HFFc6 (cell line): ENCODE results near the gene TRIM71. TPM values are rescaled to one million over a fixed set of nuclear protein-coding genes. Genes with fewer than 3 reads are reported as not detected.
A peak's percentile ranks its signal among the peaks of the same experiment; 100 is the strongest.

Experiments used
- DNase-seq: peaks from one replicate; pipeline ENCODE4 v3.0.0-alpha.2; 2018
- H3K27ac Mint-ChIP-seq: 2 replicates; pipeline ENCODE4 v1.8.0; 2020; ENCODE audit warnings: mild to moderate bottlenecking, mixed read lengths
- H3K27me3 Mint-ChIP-seq: 2 replicates; pipeline ENCODE4 v1.8.0; 2021; ENCODE audit warnings: mild to moderate bottlenecking, moderate library complexity, mixed read lengths; ENCODE audit not compliant: insufficient read depth
- H3K36me3 Mint-ChIP-seq: 2 replicates; pipeline ENCODE4 v1.8.0; 2021; ENCODE audit warnings: low read depth, mixed read lengths
- H3K4me1 Mint-ChIP-seq: 2 replicates; pipeline ENCODE4 v1.8.0; 2020; ENCODE audit warnings: low read depth, mixed read lengths
- H3K4me3 Mint-ChIP-seq: 2 replicates; pipeline ENCODE4 v1.8.0; 2020; ENCODE audit warnings: mild to moderate bottlenecking, moderate library complexity, mixed read lengths
- H3K9me3 Mint-ChIP-seq: 2 replicates; pipeline ENCODE4 v1.8.0; 2020; ENCODE audit warnings: mild to moderate bottlenecking, mixed read lengths
- total RNA-seq, 6 experiments: library from RNA; stranded (reverse); fragmentation: NEBNext Ultra II Directional; extraction: Animal tissue kit (Norgen Biotek cat#: 25700); gene quantifications; 2 replicates in 1 of 6; 3 replicates in 5 of 6; pipeline ENCODE4 v1.2.3, GENCODE V29; 2021
- TF ChIP-seq, protein P1 (sequence below): fragments of 200-600 bp; sonication (generic); IDR thresholded peaks from 2 replicates; pipeline ENCODE4 v1.5.0; 2021; ENCODE audit warnings: antibody characterized with exemption, mild to moderate bottlenecking

TRIM71 gene
- total RNA-seq, 6 experiments from 2014 or later = not detected

DNA sequence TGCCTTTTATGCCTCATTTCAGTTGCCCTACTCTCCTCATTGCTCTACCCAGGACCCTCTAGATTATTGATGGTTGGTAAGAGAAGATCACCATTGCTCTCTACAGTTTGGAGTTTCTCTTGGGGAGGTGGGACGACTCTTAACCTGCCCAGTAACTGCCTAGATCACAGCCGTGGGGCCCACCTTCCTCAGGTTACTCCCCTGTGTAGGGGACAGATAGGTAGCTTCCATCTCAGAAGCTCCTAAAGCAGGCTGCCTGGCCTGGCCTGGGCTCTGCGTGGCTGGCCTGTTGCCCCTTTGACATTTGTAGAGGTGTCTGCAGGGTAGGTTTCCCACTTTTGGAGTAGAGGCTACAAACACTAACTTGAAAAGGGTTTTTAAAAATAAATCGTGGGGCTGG lies 42.7 kb downstream of the TRIM71 start:
- TF ChIP-seq, protein P1, sequence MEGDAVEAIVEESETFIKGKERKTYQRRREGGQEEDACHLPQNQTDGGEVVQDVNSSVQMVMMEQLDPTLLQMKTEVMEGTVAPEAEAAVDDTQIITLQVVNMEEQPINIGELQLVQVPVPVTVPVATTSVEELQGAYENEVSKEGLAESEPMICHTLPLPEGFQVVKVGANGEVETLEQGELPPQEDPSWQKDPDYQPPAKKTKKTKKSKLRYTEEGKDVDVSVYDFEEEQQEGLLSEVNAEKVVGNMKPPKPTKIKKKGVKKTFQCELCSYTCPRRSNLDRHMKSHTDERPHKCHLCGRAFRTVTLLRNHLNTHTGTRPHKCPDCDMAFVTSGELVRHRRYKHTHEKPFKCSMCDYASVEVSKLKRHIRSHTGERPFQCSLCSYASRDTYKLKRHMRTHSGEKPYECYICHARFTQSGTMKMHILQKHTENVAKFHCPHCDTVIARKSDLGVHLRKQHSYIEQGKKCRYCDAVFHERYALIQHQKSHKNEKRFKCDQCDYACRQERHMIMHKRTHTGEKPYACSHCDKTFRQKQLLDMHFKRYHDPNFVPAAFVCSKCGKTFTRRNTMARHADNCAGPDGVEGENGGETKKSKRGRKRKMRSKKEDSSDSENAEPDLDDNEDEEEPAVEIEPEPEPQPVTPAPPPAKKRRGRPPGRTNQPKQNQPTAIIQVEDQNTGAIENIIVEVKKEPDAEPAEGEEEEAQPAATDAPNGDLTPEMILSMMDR = no peak
- Mint-ChIP-seq H3K27ac (no peak overlapping the region), H3K4me3 (no peak overlapping the region), H3K9me3 (no peaks in the 10 kb centered on the region), H3K36me3 (no peaks in the 10 kb centered on the region), H3K4me1 (peaks cover 18% of the 10 kb centered on the region), H3K27me3 (peaks cover 37% of the 10 kb centered on the region)
- DNase-seq = no peak

DNA sequence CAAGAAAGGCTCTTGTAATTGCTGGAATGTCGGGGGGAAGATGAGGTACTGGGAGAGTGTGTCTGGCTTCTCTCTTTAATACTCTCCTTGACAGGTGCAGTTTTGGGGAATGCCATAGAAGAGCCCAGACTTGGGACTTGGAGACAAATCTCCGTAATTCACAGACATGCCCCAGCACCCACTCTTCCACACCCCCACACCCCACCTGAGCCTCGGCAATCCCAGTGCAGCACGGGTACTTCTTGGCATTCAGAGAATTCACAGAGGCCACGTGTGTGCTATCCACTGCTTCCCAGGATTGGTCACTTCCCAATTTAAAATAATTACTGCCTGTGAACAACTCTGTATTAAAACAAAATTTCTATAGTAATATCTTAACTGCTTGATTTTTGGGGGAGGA lies 43.9 kb downstream of the TRIM71 start:
- no peaks in the 10 kb centered on the region for H3K9me3 Mint-ChIP-seq
- no peak overlapping the region for H3K27ac Mint-ChIP-seq
- H3K27me3 Mint-ChIP-seq = peaks cover 42% of the 10 kb centered on the region
- TF ChIP-seq, protein P1 = no peak
- H3K36me3 Mint-ChIP-seq = no peaks in the 10 kb centered on the region
- H3K4me3 Mint-ChIP-seq = no peak overlapping the region
- no peak for DNase-seq
- peaks cover 15% of the 10 kb centered on the region for H3K4me1 Mint-ChIP-seq

DNA sequence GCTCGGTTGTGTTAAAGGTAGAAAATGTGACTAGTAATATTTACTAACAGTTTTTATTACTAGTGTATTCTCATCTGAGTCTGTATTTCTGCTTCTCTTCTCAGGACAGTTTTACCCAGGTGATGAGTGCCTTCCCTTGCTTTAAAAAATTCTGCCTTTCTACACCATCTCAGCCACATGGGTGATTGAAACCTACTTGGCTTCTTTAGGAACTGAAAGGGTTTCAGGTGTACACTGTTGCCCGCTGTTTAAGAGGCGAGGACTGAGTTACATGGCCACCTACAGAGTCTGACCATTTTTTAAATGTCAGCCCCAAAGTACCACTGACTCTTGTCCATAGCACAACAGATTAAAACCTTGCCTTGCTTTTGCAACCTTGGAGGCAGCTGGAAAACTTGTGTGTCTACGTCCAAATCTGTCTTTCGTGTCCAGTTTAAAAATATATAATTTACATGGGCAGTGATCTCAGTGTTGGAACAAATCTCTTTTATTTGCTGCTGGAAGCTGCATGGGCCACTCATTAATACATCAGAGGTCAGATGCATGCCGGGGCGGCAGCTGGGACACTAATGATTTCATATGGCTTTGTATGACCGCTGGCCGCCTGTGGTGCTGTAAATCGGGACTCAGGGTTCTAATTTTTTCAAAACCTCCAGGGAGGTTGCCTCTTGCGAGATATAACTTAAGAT lies 44.6 kb downstream of the TRIM71 start:
- Mint-ChIP-seq H3K36me3 (no peaks in the 10 kb centered on the region), H3K9me3 (no peaks in the 10 kb centered on the region), H3K4me3 (no peak overlapping the region), H3K27ac (no peak overlapping the region), H3K4me1 (peaks cover 10% of the 10 kb centered on the region), H3K27me3 (peaks cover 40% of the 10 kb centered on the region)
- no peak for DNase-seq
- TF ChIP-seq, protein P1 = no peak

DNA sequence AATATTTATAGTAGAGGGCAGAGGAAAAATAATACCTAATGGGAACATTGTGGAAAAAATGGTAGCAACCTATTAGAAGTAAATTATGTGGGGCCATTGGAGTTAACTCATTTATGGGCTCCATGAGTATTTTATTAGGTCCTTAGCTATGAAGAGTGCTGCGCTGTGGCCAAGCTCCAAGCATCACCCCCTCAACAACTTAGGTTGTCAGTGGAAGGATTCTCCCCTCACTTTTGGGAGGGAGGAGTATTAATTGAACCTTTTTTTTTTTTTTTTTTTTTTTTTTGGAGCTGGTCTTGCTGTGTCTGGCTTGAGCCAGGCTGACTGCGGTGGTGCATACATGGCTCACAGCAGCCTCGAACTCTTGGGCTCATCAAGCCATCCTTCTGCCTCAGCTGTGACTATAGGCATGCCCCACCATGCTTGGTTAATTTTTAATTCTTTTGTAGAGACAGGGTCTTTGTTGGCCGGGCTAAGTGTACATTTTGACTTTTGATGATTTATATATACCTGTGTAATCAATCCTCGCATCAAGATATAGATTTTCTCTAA lies 45.2 kb downstream of the TRIM71 start:
- H3K9me3 Mint-ChIP-seq = no peaks in the 10 kb centered on the region
- TF ChIP-seq, protein P1 = no peak
- DNase-seq = no peak
- peaks cover 34% of the 10 kb centered on the region for H3K27me3 Mint-ChIP-seq
- H3K36me3 Mint-ChIP-seq = no peaks in the 10 kb centered on the region
- H3K27ac Mint-ChIP-seq = no peak overlapping the region
- no peak overlapping the region for H3K4me3 Mint-ChIP-seq
- H3K4me1 Mint-ChIP-seq = peaks cover 10% of the 10 kb centered on the region

DNA sequence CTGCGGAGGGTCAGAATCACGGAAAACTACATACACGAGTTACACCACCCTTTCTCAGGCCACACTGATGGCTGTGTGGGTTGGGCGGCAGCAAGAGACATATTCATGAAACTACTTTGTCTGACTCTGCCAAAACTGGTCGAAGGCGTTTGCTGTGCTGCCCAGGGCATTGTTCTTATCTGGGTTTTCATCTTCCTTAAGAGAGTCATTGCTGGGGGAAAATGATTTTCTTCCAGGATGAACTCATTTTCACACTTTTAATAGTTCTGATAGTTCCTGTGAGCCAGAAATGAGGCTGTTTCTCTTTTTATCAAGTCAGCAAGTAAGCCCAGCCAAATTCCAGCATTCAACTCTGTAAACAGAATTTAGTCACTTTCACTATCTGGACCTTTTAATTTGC lies 47.6 kb downstream of the TRIM71 start:
- DNase-seq = peak; percentile 56
- no peaks in the 10 kb centered on the region for H3K36me3 Mint-ChIP-seq
- H3K4me3 Mint-ChIP-seq = peak overlapping the region; percentile 9
- H3K4me1 Mint-ChIP-seq = peaks cover 10% of the 10 kb centered on the region
- no peaks in the 10 kb centered on the region for H3K9me3 Mint-ChIP-seq
- H3K27ac Mint-ChIP-seq = no peak overlapping the region
- TF ChIP-seq, protein P1 = no peak
- peaks cover 25% of the 10 kb centered on the region for H3K27me3 Mint-ChIP-seq
